Gastroesophageal sphincter (tissue), 4 donors: Measurements from ENCODE around the gene PSMG1. TPM values are rescaled to one million over a fixed set of nuclear protein-coding genes. Genes with fewer than 3 reads are reported as not detected.
"Not testable (repeated sequence)": the region's sequence is repeated elsewhere in the genome, so short reads cannot be mapped to it uniquely, and the experiment has no call there.

ENCODE experiments used
- ATAC-seq: fragments of 150-250 bp; one replicate; pipeline ENCODE4 v1.9.1; 2016; ENCODE audit warnings: mild to moderate bottlenecking, moderate library complexity
- H3K27ac ChIP-seq, 4 donors: fragments of 200-600 bp; sonication (generic) in 3 of 4; 1 replicate in 3 of 4; 2 replicates in 1 of 4; pipeline ENCODE4 v1.5.1; 2016 to 2019
- H3K27me3 ChIP-seq: fragments of 200-600 bp; sonication (generic); one replicate; pipeline ENCODE4 v1.5.1; 2019
- H3K36me3 ChIP-seq, 2 donors: fragments of 200-600 bp; sonication (generic); one replicate each; pipeline ENCODE4 v1.5.1; 2019; ENCODE audit warnings: control low read depth in 1 of 2
- H3K4me1 ChIP-seq, 3 donors: fragments of 200-600 bp; sonication (generic); 1 replicate in 2 of 3; 2 replicates in 1 of 3; pipeline ENCODE4 v1.5.1; 2016 to 2019; ENCODE audit warnings: control low read depth in 2 of 3
- H3K4me3 ChIP-seq, 2 donors: fragments of 200-600 bp; sonication (generic); one replicate each; pipeline ENCODE4 v1.5.1; 2019; ENCODE audit warnings: mild to moderate bottlenecking in 1 of 2, moderate library complexity in 1 of 2
- H3K9me3 ChIP-seq, 3 donors: fragments of 200-600 bp; sonication (generic); one replicate each; pipeline ENCODE4 v1.5.1; 2017 to 2019; ENCODE audit warnings: control low read depth in 2 of 3
- EP300 ChIP-seq: sonication (generic); formaldehyde crosslinking; IDR thresholded peaks from one replicate; pipeline ENCODE4 v1.6.1; 2017; ENCODE audit warnings: antibody characterized with exemption, mild to moderate bottlenecking
- POLR2A ChIP-seq, 2 donors: fragments of 450-650 bp; IDR thresholded peaks; one replicate each; pipeline ENCODE4 v1.6.1; 2017; ENCODE audit warnings: antibody characterized with exemption in 2 of 2, mild to moderate bottlenecking in 2 of 2, moderate library complexity in 1 of 2
- POLR2AphosphoS5 ChIP-seq: sonication (generic); formaldehyde crosslinking; IDR thresholded peaks from one replicate; pipeline ENCODE4 v1.6.1; 2017; ENCODE audit warnings: antibody characterized with exemption
- WGBS, 2 donors: methylation state at CpG; one replicate each; pipeline ENCODE4 v1.1.5; 2018; ENCODE audit warnings: low coverage in 1 of 2; 5-methylcytosine and 5-hydroxymethylcytosine counted together
- total RNA-seq, 4 donors: library from RNA; depleted of rRNA; stranded (reverse); fragments of >200 nt; gene quantifications; one replicate each; pipeline ENCODE4 v1.1.0, GENCODE V29; 2016
- TF ChIP-seq, protein P1 (sequence below), 4 experiments: fragments of 200-600 bp in 2 of 4; fragments of 450-650 bp in 2 of 4; sonication (generic) in 1 of 4; IDR thresholded peaks; one replicate each; pipeline ENCODE4 v1.5.1; 2017 to 2019; ENCODE audit warnings: antibody characterized with exemption in 4 of 4, mild to moderate bottlenecking in 2 of 4, moderate library complexity in 2 of 4

Gene PSMG1
- total RNA-seq, 4 donors from 2014 or later, result 19.0 to 33.7 (median 30.4) TPM

DNA sequence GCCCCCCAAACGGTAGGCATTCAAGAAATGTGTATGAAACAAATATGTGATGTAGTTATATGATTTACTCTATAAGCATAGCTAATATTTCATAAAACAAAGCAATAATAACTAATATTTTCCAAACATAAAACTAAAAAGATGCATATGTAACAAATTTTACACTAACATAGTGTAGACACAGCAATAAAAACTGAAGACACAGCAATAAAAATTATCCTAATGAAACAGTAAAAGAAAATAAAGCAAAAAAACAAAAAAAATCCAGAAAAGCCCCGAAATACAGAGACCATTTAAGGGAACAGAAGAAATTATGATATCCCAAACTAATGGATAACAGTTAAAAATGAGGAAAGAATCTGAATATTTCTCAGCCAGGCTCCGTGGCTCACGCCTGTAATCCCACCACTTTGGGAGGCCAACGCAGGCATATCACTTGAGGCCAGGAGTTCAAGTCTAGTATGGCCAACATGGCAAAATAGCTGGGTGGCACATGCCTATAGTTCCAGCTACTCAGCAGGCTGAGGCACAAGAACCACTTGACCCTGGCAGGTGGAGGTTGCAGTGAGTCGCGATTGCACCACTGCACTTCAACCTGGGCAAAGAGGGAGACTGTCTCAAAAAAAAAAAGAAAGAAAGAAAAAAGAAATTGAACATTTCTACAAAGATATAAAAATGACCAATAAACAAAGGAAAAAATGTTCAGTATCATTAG lies 38.2 kb upstream of the PSMG1 start:
- no peaks in the 10 kb centered on the region for H3K9me3 ChIP-seq
- no peaks in the 10 kb centered on the region for H3K27me3 ChIP-seq
- 88 to 93% methylated on average over 5 of the region's 7 CpGs for WGBS, 2 donors
- H3K4me1 ChIP-seq, result no peaks in the 10 kb centered on the region
- peaks cover 3 to 85% of the 10 kb centered on the region in 2 donors for H3K36me3 ChIP-seq
- H3K27ac ChIP-seq, result no peak overlapping the region
- no peak for ATAC-seq
- H3K4me3 ChIP-seq, result no peak overlapping the region
- TF ChIP-seq POLR2A (IDR thresholded peaks at IDR 0.05) (no peak), EP300 (no peak), POLR2AphosphoS5 (no peak)
- TF ChIP-seq, protein P1, sequence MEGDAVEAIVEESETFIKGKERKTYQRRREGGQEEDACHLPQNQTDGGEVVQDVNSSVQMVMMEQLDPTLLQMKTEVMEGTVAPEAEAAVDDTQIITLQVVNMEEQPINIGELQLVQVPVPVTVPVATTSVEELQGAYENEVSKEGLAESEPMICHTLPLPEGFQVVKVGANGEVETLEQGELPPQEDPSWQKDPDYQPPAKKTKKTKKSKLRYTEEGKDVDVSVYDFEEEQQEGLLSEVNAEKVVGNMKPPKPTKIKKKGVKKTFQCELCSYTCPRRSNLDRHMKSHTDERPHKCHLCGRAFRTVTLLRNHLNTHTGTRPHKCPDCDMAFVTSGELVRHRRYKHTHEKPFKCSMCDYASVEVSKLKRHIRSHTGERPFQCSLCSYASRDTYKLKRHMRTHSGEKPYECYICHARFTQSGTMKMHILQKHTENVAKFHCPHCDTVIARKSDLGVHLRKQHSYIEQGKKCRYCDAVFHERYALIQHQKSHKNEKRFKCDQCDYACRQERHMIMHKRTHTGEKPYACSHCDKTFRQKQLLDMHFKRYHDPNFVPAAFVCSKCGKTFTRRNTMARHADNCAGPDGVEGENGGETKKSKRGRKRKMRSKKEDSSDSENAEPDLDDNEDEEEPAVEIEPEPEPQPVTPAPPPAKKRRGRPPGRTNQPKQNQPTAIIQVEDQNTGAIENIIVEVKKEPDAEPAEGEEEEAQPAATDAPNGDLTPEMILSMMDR (IDR thresholded peaks at IDR 0.05), result no peak

DNA sequence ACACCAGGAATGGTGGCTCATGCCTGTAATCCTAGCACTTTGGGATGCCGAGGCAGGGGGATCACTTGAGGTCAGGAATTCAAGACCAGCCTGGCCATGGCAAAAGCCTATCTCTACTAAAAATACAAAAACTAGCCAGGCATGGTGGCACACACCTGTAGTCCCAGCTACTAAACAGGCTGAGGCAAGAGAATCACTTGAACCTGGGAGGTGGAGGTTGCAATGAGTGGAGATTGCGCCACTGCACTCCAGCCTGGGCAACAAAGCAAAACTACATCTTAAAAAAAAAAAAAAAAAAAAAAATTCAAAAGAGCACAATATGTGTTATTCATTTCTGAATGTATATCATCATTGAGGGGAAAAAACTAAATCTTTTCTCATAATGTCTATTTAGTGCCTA lies 37.6 kb upstream of the PSMG1 start:
- not testable (repeated sequence) for H3K4me1 ChIP-seq, H3K27me3 ChIP-seq, H3K9me3 ChIP-seq, H3K27ac ChIP-seq, H3K4me3 ChIP-seq, ATAC-seq
- WGBS, 2 donors, result 96% methylated on average over 2 of the region's 2 CpGs; no CpG with 5 or more reads in 1 of the 2 donors
- peaks cover 3 to 88% of the 10 kb centered on the region in 2 donors for H3K36me3 ChIP-seq

DNA sequence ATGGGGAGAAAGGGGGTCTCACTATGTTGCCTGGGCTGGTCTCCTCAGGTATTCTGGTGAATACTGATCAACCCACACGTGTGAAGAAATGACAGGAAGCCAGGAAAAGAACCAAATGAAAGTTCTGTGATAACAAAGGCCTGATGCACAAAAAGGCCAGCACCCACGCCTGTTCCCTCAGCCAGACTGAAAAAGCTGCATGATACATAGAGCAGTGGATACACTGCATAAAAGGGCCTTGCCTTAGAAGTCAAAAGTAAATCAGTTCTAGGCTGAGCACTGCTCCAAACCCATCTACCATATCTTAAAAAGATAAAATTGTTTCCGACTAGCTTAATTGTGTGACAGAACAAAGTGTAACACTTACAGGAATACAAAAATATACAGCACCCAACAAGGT lies 36.9 kb upstream of the PSMG1 start:
- 71 to 83% methylated on average over 2 to 3 of the region's 3 CpGs for WGBS, 2 donors
- no peaks in the 10 kb centered on the region for H3K4me1 ChIP-seq
- H3K36me3 ChIP-seq, result peaks cover 3 to 95% of the 10 kb centered on the region in 2 donors
- no peak overlapping the region for H3K27ac ChIP-seq
- no peaks in the 10 kb centered on the region for H3K9me3 ChIP-seq
- TF ChIP-seq EP300 (no peak), POLR2A (IDR thresholded peaks at IDR 0.05) (no peak), POLR2AphosphoS5 (no peak)
- TF ChIP-seq, protein P1 (IDR thresholded peaks at IDR 0.05), result no peak
- H3K4me3 ChIP-seq, result no peak overlapping the region
- no peak for ATAC-seq
- H3K27me3 ChIP-seq, result no peaks in the 10 kb centered on the region

DNA sequence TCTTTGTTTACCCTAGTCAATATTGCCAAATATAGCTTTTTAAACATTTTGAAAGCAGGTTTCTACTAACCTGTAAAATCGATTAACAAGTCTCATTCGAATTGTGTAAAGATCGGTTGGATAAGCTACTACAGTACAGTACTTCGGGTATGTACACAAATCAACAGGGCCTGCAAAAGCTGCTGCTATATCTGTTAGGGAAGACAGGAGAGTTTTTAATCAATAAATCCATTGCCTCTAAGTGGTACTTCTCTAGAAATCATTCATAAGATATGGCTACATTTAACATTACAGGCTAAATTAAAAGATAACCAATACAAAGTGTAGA lies 34.8 kb upstream of the PSMG1 start:
- Histone ChIP-seq H3K9me3 (no peaks in the 10 kb centered on the region), H3K4me1 (no peaks in the 10 kb centered on the region), H3K4me3 (no peak overlapping the region), H3K27ac (no peak overlapping the region), H3K36me3 (peaks cover 0 to 95% of the 10 kb centered on the region in 2 donors), H3K27me3 (no peaks in the 10 kb centered on the region)
- no peak for ATAC-seq
- no peak for TF ChIP-seq POLR2AphosphoS5
- TF ChIP-seq, protein P1 (IDR thresholded peaks at IDR 0.05), result no peak
- no peak for TF ChIP-seq POLR2A (IDR thresholded peaks at IDR 0.05)
- TF ChIP-seq EP300, result no peak
- WGBS, 2 donors, result 90 to 95% methylated on average over 4 of the region's 4 CpGs

DNA sequence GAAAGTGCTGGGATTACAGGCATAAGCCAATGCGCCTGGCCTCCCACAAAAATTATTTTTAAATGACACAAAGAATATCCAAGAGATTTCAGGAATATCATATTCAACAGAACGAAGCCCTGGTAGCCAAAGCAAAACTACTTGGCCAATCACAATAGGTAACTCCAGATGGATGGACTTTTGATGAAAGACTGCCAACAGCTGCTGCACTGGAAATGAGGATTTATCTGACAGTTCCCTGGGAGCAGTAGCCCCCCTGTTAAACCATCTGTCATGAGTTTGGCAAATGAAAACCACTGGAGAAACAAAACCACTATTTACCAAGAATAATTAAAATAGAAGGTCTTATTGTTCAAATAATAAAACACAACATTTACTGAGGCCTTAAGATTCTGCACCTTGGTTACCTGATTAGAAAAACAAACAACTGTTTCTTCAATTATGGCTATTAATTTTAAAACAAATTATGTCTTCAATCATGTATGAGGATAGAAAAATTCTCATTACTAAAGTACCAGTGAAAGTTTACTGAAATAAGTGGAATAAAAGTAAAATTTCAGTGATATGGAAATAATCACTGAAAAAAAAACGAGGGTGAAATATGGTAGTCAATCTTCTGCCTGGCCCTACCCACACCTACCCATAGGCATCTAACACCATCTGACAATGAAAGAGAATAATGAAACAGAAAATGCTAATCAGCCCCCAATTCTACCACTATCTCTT lies 34.3 kb upstream of the PSMG1 start:
- Histone ChIP-seq H3K27me3 (no peaks in the 10 kb centered on the region), H3K4me1 (no peaks in the 10 kb centered on the region), H3K9me3 (no peaks in the 10 kb centered on the region), H3K4me3 (no peak overlapping the region), H3K36me3 (peaks cover 0 to 95% of the 10 kb centered on the region in 2 donors), H3K27ac (no peak overlapping the region)
- TF ChIP-seq, protein P1 (IDR thresholded peaks at IDR 0.05), result no peak
- TF ChIP-seq POLR2AphosphoS5 (no peak), POLR2A (IDR thresholded peaks at IDR 0.05) (no peak), EP300 (no peak)
- WGBS, 2 donors, result 73 to 92% methylated on average over 2 to 3 of the region's 3 CpGs
- ATAC-seq, result no peak
